Left cardiac atrium (tissue), 4 donors: ENCODE measurements around the gene LPP. TPM values are rescaled to one million over a fixed set of nuclear protein-coding genes. Genes with fewer than 3 reads are reported as not detected.
A peak's percentile ranks its signal among the peaks of the same experiment; 100 is the strongest.
"Not testable (repeated sequence)": the region's sequence is repeated elsewhere in the genome, so short reads cannot be mapped to it uniquely, and the experiment has no call there.

Experiments
- ATAC-seq, 2 donors: fragments of 200-7000 bp; cut with Tn5 transposase; one replicate each; pipeline ENCODE4 v1.9.1; 2020; ENCODE audit warnings: mild to moderate bottlenecking in 2 of 2, moderate library complexity in 2 of 2
- DNase-seq: peaks from one replicate; pipeline ENCODE4 v3.0.0-alpha.2; 2020
- intact Hi-C, 2 donors: fragments of 100-400 bp; cut with DNase I; formaldehyde crosslinking; loops; one replicate each; pipeline versions ENCODE4 v1.14.1 to v1.15.1; 2022 to 2023
- total RNA-seq, 2 donors: library from RNA; stranded (reverse); fragmentation: NEBNext Ultra II Directional; extraction: Animal tissue kit (Norgen Biotek cat#: 25700); gene quantifications; one replicate each; pipeline ENCODE4 v1.2.1, GENCODE V29; 2021
- donor health status: DM: no; HTN: yes; CAD: no.
- donor health status: DM: no; HTN: yes; CAD: no; lungs with severe emphysema.
- donor health status: DM: yes; HTN: yes; CAD: no.
- donor health status: Dilated cardiomyopathy.

The LPP gene
- total RNA-seq, 2 donors from 2014 or later, result 152 to 181 TPM

GRCh38 chr3:188417766-188418165, 263.8 kb downstream of the LPP start:
- intact Hi-C loops, result no loop called here
- DNase-seq (no peak), ATAC-seq (no peak)

- peak in 1 of 2 donors; percentile 70 for ATAC-seq
- DNase-seq, result no peak
- intact Hi-C loops, result no loop called here
Measured at GRCh38 chr3:188421151-188421821, 267.3 kb downstream of the LPP start.

DNA sequence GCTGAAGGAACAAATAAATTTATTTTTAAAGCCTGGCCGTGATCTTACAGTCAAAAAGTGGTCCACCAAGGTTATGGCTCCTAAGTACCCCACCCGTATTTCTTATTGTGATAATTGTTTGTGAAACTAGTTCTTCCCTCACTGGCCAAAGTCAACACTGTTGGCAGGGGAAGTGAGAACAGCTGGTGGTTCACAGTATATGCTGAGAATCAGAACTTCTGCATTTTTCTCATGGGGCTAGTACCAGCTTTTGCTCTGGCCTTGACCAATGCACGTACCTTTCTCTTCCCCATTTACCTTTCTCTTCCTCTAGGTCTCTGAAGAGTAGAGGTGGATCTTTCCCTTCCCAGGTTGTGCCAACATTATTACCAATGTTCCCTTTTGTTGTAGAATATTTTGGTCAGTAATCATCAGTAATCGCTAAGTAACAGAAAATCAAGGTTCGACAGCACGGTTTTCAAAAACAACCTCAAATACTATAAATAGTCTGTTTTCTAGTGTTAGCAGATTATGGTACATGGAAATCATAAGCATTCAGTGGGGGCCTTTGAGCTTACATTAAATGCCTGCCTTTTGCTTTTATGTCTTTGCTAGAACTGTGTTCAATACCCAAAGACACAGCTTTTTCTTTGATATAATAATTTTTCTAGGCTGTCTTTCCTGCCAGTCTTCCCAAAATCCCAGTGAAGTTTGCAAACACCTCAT, 268.0 kb downstream of the LPP start:
- ATAC-seq (peak; percentile 55 to 80), DNase-seq (no peak)
- intact Hi-C loops, result no loop called here

DNA sequence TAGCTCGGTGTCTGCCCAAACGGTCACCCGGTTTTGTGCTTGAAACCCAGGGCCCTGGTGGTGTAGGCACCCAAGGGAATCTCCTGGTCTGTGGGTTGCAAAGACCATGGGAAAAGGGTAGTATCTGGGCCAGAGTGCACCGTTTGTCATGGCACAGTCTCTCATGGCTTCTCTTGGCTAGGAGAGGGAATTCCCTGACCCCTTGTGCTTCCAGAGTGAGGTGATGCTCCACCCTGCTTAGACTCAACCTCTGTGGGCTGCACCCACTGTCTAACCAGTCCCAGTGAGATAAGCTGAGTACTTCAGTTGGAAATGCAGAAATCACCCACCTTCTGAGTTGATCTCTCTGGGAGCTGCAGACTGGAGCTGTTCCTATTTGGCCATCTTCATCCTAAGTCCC, 274.0 kb downstream of the LPP start:
- ATAC-seq, DNase-seq, intact Hi-C loops: not testable (repeated sequence)

GRCh38 chr3:188431040-188431439, 277.1 kb downstream of the LPP start:
- no peak for DNase-seq

DNA sequence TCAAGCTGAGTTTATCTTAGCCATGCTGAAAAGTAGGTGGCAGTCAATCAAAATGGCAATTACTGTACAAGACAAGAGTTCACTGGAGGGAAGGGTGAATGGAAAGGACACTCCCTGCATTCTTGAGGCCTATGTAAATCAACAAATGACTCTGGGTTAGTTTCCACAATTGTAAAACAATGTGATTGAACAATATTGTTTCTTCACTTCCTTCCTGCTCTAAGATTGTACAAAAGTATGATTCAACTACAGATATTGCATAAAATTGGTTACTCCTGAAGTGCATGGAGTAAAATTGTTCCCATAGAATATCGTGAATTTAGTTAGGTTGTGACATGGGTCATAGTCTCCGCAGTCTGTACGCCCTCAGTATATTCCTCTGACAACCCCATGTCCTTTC, 277.6 kb downstream of the LPP start:
- no peak for DNase-seq
- ATAC-seq, result peak in 1 of 2 donors; percentile 29
- intact Hi-C loops, result no loop called here

More at GRCh38 chr3:188431040-188431439, 277.1 kb downstream of the LPP start:
- no peak for ATAC-seq
- intact Hi-C loops, result no loop called here

- ATAC-seq (peak; percentile 78 to 79), DNase-seq (no peak)
- intact Hi-C loops, result no loop called here
Measured at GRCh38 chr3:188432802-188433520, 279.0 kb downstream of the LPP start.

DNA sequence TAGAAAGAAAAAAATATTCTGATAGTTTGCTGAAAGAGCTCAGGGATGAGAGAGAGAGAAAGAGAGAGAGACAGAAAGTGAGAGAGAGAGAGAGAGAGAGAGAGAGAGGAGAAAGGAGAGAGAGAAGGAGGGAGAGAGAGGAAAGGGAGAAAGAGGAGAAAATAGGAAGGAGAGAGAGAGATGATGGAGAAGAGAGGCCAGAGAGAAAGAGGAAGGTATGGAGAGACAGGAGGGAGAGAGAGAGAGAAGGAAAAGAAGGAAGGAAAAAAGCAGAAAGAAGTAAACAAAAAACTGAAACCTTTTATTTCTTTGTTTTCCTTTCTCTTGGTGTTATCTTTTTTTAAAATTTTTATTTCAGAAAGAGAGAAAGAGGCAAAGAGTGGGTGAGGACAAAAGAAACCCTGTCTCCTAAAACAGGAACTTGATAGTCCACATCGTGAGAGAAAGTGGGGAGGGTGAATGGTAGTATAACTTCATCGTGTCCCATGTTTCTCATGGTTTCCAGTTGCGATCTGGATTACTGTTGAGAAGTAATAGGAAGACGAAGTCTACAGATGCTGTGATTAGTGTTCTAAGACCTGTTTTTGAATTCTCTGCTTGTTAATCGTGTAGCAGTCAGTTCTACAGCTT, 279.7 kb downstream of the LPP start:
- intact Hi-C loops, result no loop called here
- DNase-seq, result no peak
- peak in 1 of 2 donors; percentile 11 for ATAC-seq

- intact Hi-C loops, result no loop called here
- DNase-seq (no peak), ATAC-seq (no peak)
Measured at GRCh38 chr3:188434594-188434993, 280.6 kb downstream of the LPP start.

DNA sequence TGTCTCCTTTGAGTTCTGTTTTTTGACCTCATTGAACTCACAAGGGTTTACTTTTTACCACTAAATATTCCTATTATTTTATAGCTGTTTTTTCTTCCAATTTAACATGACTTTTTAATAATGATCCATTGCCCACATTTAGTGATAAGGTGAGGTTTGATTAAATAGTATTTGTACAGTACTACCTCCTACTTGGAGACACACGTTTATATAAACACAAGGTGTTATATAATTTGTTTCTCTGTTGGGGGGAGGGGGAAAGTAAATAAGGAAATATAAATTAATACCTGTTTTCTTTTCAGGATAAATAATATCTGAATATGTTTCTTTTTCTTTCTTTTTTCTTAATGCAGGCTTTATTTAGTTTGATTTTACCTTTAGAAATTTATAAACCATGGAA, 281.3 kb downstream of the LPP start:
- no peak for ATAC-seq
- DNase-seq, result no peak
- intact Hi-C loops, result no loop called here

DNA sequence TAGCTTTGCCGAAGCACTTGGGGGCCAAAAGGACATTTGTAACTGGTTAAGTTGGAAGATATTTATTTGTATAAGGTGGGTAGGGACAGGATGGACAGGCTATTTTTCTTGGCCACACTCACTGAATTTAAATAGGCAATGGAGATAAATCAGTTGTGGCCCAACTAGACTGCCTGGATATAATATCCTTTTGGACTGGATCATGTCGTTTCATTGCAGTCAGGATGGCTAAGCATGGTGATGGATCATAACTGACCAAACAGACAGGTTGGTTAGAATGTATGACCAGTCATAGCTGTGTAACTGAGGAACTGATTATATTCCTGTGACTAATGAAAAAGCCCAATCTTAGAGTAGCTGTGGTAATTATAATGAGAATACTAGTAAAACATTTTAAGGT, 284.0 kb downstream of the LPP start:
- DNase-seq, result no peak
- intact Hi-C loops, result no loop called here
- ATAC-seq, result no peak

GRCh38 chr3:188439080-188439479, 285.1 kb downstream of the LPP start:
- DNase-seq (no peak), ATAC-seq (peak; percentile 63 to 64)
- intact Hi-C loops, result no loop called here

- ATAC-seq (no peak), DNase-seq (no peak)
- intact Hi-C loops, result no loop called here
Measured at GRCh38 chr3:188440340-188440972, 286.5 kb downstream of the LPP start.

DNA sequence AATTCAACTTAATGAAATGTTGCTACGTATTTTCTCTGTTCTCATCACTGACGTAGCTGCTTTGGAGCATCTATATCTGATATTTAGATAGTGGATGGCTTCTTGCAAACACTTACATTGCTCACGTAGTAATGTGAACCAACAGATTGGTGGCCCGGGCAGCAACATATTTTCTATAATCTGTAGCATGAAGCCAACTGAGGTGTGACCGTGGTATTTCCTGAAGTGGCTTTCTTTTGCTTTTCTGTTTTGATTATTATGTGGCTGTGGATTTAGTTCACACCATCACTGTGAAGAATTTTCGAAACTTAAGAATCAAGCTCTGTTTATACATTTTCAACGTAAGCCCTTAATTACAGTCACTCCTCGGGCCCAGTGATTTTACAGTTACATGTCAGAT, 288.5 kb downstream of the LPP start:
- ATAC-seq, result no peak
- intact Hi-C loops, result no loop called here

GRCh38 chr3:188445175-188445574, 291.2 kb downstream of the LPP start:
- intact Hi-C loops, DNase-seq: not testable (repeated sequence)

More for the DNA sequence above, 288.5 kb downstream of the LPP start:
- DNase-seq, result no peak

GRCh38 chr3:188446014-188446413, 292.1 kb downstream of the LPP start:
- intact Hi-C loops, result no loop called here
- DNase-seq (no peak), ATAC-seq (no peak)

More at GRCh38 chr3:188445175-188445574, 291.2 kb downstream of the LPP start:
- not testable (repeated sequence) for ATAC-seq

DNA sequence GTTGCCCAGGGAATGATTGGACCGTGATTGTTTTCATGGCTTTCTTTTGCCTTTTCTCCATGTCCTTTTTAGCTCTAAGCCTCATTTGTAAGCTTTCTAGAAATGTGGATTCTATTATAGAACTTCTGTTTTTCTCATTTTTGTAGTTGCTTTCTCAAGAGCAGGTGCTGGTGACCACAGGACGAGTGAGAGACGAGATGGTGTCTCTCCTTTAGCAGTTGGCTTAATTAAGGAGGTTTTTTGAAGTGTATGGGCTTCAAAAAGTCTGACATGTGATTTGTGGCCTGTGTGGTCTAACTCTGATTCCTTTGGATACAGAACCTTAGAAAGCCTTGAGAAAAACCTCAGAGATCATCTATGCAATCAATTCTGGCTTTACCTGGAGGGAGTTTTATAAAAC, 292.8 kb downstream of the LPP start:
- no peak for ATAC-seq
- DNase-seq, result no peak
- intact Hi-C loops, result no loop called here

DNA sequence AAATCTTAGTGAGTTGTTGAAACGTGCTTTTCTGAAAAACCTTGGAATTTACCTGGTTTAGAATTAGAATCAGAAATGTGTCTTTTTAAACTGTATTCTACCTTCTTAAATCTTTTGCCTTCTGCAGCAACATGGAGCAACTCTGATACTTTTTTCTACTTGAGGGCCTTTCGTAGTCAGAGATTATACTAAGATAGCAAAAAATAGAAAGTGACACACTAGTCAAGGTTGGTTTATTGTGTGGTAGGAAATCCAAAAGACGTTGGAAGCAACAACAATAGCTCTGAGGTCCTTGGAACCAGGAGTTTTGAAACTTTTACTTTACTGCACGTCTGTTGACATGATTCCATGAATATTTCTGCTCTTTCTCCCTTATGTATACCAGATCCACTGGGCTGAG, 294.9 kb downstream of the LPP start:
- ATAC-seq, result no peak

GRCh38 chr3:188449421-188449820, 295.5 kb downstream of the LPP start:
- intact Hi-C loops, result no loop called here
- DNase-seq, result no peak
- no peak for ATAC-seq

More for the DNA sequence above, 294.9 kb downstream of the LPP start:
- DNase-seq, result no peak
- intact Hi-C loops, result no loop called here
